ENCODE results near the gene TMEM87B. TPM values are rescaled to one million over a fixed set of nuclear protein-coding genes. Genes with fewer than 3 reads are reported as not detected.

Gene TMEM87B, protein sequence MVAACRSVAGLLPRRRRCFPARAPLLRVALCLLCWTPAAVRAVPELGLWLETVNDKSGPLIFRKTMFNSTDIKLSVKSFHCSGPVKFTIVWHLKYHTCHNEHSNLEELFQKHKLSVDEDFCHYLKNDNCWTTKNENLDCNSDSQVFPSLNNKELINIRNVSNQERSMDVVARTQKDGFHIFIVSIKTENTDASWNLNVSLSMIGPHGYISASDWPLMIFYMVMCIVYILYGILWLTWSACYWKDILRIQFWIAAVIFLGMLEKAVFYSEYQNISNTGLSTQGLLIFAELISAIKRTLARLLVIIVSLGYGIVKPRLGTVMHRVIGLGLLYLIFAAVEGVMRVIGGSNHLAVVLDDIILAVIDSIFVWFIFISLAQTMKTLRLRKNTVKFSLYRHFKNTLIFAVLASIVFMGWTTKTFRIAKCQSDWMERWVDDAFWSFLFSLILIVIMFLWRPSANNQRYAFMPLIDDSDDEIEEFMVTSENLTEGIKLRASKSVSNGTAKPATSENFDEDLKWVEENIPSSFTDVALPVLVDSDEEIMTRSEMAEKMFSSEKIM
- total RNA-seq: 17.8 and 25.9 TPM in 2 replicates

DNA sequence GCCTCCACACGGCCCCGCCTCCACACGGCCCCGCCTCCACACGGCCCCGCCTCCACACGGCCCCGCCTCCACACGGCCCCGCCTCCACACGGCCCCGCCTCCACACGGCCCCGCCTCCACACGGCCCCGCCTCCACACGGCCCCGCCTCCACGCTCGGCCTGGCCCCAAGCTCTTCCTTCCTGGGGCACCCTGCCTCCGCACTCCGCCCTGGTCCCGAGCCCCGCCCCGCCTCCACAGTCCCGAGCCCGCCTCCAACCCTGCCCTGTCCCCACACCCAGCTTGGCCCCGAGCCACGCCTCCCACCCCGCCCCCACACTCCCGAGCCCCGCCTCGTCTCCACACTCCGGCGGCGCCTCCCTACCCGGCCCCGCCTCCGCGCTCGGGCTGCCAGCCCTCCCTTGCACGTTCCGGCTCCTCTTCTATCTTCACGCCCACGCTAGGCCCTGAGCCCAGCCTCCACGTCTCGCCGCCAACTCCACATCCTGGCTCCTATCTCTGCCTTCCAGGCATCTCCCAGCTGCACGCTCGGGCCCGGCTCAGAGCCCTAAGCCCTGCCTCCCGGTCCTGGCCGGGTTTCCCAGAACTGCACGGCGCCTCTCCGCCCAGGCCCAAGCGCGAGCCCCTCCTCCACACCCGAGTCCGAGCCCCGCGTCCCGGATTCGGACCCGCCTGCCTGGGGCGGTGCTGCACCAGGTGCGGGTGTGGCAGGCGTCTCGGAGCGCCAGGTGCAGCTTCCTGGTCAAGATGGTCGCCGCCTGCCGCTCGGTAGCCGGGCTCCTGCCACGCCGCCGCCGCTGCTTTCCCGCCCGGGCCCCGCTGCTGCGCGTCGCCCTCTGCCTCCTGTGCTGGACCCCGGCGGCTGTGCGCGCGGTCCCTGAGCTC, at the start of gene TMEM87B:
Gene TMEM87B, plus strand, starts transcription at position 423 of the 883 bp plus-strand sequence. Its CDS starts 323 bp downstream, at position 746.

DNA sequence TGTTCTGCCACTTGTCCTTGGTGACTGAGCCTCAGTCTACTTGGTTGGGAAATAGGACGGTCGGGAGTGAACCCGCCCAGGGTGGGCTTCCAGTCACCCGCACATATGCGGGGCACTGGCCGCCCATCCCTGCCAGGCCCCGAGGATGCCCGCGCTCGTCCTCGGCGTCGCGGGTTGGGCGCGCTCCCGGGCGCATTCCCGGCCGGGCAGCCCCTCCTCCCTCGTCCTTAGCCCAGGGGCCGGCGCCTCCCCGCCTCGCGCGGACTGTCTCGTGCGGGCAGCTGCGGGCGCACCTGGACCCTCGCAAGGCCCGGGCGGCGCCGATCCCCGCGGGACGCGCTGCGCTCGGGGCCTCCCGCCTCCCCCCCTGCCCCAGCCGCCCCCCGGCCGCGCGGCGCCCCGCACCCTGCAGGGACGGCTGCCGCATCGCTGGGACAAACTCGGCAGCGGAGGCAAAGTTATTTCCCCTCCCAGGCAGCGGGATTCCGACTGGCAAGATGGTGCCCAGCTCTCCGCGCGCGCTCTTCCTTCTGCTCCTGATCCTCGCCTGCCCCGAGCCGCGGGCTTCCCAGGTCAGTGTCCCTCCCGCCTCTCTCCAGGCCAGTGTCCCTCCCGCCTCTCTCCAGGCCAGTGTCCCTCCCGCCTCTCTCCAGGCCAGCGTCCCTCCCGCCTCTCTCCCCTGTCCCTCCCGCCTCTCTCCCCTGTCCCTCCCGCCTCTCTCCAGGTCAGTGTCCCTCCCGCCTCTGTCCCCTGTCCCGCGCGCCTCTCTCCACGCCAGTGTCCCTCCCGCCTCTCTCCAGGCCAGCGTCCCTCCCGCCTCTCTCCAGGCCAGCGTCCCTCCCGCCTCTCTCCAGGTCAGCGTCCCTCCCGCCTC, 83.3 kb downstream of the TMEM87B start, which contains the start of gene FBLN7:
Gene FBLN7, plus strand, starts transcription at position 227 of the 874 bp plus-strand sequence. Its CDS starts 271 bp downstream, at position 498.

Other genes with a start within 250 kb of the TMEM87B start
- gene ANAPC1, start 171.1 kb upstream of the TMEM87B start, total RNA-seq: 38.2 and 48.9 TPM in 2 replicates
- 4.9 and 5.4 TPM in 2 replicates for gene MERTK, start 156.7 kb upstream of the TMEM87B start, total RNA-seq
- gene FBLN7, start 83.1 kb downstream of the TMEM87B start, total RNA-seq: 4.4 and 8.0 TPM in 2 replicates
- 5.0 TPM in 2 replicates for gene ZC3H8, start 199.8 kb downstream of the TMEM87B start, total RNA-seq
- 3.8 and 4.4 TPM in 2 replicates for gene ZC3H6, start 220.3 kb downstream of the TMEM87B start, total RNA-seq